Uterus (tissue), 2 donors: Measurements from ENCODE around the gene VPS72.

ENCODE experiments used
- POLR2A ChIP-seq, 2 donors: fragments of 450-650 bp; IDR thresholded peaks; one replicate each; pipeline ENCODE4 v1.6.1; 2016; ENCODE audit warnings: antibody characterized with exemption in 2 of 2, mild to moderate bottlenecking in 1 of 2, moderate library complexity in 1 of 2
- TF ChIP-seq, protein P1 (sequence below), 4 experiments: fragments of 200-600 bp in 2 of 4; fragments of 450-650 bp in 2 of 4; sonication (generic) in 2 of 4; IDR thresholded peaks; one replicate each; pipeline ENCODE4 v1.5.1; 2016 to 2019; ENCODE audit warnings: antibody characterized with exemption in 4 of 4, mild to moderate bottlenecking in 2 of 4, moderate library complexity in 1 of 4

DNA sequence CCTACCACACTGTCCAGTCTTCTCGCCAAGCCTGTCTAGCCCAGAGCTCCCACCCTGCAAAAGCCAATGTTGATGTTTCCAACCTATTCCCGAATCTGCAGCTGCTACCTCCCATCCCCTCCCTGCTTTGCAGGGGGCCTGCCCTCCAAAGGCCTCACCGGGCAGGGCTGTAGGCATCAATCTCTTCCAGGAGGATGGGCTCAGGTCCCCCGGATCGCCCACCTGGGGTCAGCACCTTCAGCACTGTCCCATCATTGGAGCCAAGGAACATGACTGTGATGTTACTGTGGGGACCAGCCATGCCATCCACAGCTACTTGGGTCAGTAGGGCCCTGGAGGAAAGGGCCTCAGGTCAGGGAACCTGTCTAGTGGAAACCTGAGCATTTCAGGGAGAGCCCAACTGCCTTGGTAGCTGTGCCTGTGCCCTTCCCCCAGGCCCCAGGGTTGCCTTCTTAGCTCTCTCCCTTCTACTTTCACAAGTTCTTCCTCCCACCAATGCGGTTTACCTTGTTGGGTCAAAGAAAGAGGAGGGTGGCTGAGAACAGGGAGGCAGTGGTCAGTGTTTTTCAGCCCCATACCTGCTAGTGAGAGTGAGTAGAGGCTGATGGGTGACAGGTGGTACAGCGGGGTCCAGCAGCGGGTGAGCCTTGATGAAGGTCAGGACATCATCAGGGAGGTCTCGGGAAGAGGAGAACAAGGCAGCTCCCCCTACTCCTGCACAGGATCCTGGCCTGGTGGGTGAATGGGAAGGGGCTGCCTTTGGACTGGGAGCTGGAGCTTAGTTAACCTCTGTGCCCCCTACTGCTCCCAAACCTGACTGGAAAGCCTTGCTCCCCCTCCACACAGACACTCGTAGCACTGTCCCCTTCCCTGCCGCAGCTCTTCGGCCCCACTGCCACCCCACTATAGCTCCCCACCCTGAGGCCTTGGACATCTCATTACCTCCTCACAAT lies 54.3 kb downstream of the VPS72 start:
- no peak for TF ChIP-seq POLR2A (IDR thresholded peaks at IDR 0.05)
- TF ChIP-seq, protein P1, sequence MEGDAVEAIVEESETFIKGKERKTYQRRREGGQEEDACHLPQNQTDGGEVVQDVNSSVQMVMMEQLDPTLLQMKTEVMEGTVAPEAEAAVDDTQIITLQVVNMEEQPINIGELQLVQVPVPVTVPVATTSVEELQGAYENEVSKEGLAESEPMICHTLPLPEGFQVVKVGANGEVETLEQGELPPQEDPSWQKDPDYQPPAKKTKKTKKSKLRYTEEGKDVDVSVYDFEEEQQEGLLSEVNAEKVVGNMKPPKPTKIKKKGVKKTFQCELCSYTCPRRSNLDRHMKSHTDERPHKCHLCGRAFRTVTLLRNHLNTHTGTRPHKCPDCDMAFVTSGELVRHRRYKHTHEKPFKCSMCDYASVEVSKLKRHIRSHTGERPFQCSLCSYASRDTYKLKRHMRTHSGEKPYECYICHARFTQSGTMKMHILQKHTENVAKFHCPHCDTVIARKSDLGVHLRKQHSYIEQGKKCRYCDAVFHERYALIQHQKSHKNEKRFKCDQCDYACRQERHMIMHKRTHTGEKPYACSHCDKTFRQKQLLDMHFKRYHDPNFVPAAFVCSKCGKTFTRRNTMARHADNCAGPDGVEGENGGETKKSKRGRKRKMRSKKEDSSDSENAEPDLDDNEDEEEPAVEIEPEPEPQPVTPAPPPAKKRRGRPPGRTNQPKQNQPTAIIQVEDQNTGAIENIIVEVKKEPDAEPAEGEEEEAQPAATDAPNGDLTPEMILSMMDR (IDR thresholded peaks at IDR 0.05): no peak
